ENCODE results near the gene DDB1. TPM values are rescaled to one million over a fixed set of nuclear protein-coding genes. Genes with fewer than 3 reads are reported as not detected.
"Not testable (repeated sequence)": the region's sequence is repeated elsewhere in the genome, so short reads cannot be mapped to it uniquely, and the experiment has no call there.

The DDB1 gene
- total RNA-seq, 1 donor from 2014 or later: 111 TPM

DNA sequence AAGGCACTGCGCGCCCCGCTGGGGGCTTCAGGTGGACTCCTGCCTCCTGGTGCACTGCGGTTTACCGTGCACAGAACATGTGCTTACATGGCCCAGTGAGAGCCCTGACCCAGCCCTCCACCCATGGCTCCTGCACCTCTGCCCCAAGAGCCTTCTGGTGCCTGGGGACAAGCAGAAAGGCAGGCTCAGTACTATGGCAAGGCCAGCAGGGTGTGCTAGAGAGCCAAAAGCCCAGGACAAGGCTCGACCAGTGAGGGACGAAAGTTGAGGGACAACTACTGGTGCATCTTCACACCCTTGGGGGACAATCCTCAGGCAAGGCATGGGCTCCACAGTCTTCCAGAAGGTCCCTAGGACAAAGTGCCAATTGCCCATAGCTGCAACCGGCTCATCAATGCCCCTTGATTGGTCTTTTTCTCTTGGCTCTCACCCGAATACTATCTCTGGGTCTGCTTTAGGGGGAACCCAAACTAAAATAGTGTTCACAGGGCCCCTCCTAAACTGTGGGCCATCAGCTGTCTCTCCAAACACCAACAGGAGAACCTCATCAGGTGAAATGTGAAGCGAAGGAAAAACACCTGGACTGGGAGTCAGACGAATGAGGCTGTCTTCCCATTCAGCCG, 78.4 kb downstream of the DDB1 start:
- ATAC-seq (ENCODE audit: poor library complexity) (peak; percentile 52), DNase-seq (peak; percentile 70)
- intact Hi-C loops (cut with DNase I): loop anchor here (10.0 kb wide), 1 partner anchor 130 kb away; no protein-coding TSS in a partner anchor

DNA sequence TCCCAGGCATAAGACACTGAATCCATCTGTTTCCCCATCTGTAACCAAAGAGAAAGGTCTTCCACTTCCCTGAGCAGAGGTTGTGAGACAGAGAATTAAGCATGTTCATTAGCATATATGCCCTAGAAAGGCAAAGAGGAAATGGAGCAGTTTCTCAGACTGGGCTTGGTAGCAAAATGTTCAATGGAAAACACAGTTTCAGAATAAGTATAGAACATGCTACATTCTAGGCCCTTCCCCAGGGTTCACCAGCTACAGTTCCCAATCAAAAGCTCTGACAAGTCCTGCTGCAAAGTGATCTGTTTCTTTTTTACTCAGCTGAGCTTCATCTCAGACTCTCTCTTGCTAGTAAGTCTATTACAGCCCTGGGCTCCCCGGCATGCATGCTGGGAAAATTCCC, 80.6 kb downstream of the DDB1 start:
- not testable (repeated sequence) for DNase-seq; ATAC-seq (ENCODE audit: poor library complexity)
- intact Hi-C loops (cut with DNase I): loop anchor here (10.0 kb wide), 1 partner anchor 132 kb away; no protein-coding TSS in a partner anchor

DNA sequence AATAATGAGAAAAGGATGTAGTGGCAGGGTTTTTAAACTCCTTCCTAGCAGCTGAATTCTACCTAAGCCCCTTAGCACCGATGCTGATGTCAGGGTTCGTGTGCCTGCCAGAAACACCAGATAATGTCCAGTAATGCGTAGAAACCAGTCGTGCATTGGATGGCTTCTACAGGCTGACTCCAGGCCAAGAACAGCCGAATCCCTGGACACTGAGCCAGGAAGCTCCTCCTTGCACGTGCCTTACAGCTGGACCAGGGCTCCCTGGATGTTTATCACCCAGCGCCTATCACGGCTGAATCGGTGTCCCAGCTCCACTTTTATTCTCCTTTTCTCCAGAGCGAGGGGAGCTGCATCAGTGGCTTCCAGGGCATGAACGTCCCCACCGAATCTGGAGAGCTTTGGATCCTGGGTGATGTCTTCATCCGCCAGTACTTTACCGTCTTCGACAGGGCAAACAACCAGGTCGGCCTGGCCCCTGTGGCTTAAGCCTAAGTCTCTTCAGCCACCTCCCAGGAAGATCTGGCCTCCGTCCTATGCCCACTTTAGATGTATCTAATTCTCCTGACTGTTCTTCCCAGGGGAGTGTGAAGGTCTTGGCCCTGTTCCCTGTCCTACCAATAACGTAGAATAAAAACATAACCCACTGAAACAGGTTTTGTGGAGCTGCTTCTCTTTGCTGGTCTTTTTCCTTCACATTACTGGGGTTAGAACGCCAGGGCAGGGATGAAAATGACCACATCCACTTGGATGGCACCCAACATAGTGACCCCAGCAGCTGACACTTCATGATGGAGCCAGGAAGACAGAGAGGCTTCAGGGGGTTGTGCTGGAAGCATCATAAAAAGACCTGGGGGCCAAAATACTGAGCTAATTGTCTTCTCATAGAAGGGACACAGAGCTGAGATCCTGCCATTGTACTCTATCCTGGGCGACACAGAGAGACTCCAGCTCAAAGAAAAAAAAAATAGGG, 81.8 kb downstream of the DDB1 start:
- intact Hi-C loops (cut with DNase I): loop anchor here (10.0 kb wide), 1 partner anchor 134 kb away; no protein-coding TSS in a partner anchor
- peak; percentile 76 for DNase-seq
- ATAC-seq (ENCODE audit: poor library complexity): peak; percentile 76

Other genes starting within 250 kb of the DDB1 start
- not detected for gene CD5, start 230.6 kb downstream of the DDB1 start, total RNA-seq
- gene VPS37C, start 171.7 kb downstream of the DDB1 start, total RNA-seq: 14.3 TPM
- gene PGA3, start 129.6 kb downstream of the DDB1 start, total RNA-seq: not detected
- 0.83 TPM for gene PGA4, start 110.8 kb downstream of the DDB1 start, total RNA-seq
- not detected for gene PGA5, start 91.9 kb downstream of the DDB1 start, total RNA-seq
- gene VWCE, start 37.8 kb downstream of the DDB1 start, total RNA-seq: 0.73 TPM
- gene TKFC, start 123 bp upstream of the DDB1 start, total RNA-seq: 12.9 TPM
- gene CYB561A3, start 28.8 kb upstream of the DDB1 start, total RNA-seq: 14.2 TPM
- 17.7 TPM for gene TMEM138, start 29.3 kb upstream of the DDB1 start, total RNA-seq
- 3.7 TPM for gene TMEM216, start 59.5 kb upstream of the DDB1 start, total RNA-seq
- 32.5 TPM for gene CPSF7, start 96.9 kb upstream of the DDB1 start, total RNA-seq
- gene SDHAF2, start 97.0 kb upstream of the DDB1 start, total RNA-seq: 33.7 TPM
- 0.46 TPM for gene LRRC10B, start 175.6 kb upstream of the DDB1 start, total RNA-seq
- 23.7 TPM for gene SYT7, start 248.0 kb upstream of the DDB1 start, total RNA-seq

Measured in Right ventricle myocardium superior (tissue), 1 donor.